B cell (primary cell): Measurements from ENCODE around the gene PDLIM7. TPM values are rescaled to one million over a fixed set of nuclear protein-coding genes. Genes with fewer than 3 reads are reported as not detected.

Source experiments
- ATAC-seq: fragments of 200-7000 bp; cut with Tn5 transposase; one replicate; pipeline ENCODE4 v1.10.0; 2021; ENCODE audit warnings: low read depth, mild to moderate bottlenecking, moderate number of reproducible peaks, moderate library complexity
- CTCF ChIA-PET: fragments of 350-600 bp; sonication (Branson Sonifier 250); formaldehyde crosslinking; loops from one replicate; lab custom pipeline; 2021; ENCODE audit warnings: antibody characterized with exemption, inconsistent platforms; lab: Charles Lee
- POLR2A ChIA-PET: fragments of 350-600 bp; sonication (Branson Sonifier 250); formaldehyde crosslinking; loops from one replicate; lab custom pipeline; 2021; ENCODE audit warnings: antibody characterized with exemption; lab: Charles Lee
- DNase-seq: peaks from one replicate; pipeline ENCODE4 v3.0.0; 2013
- H2AFZ ChIP-seq: 2 replicates; pipeline ENCODE4 v1.6.1; 2012; ENCODE audit warnings: mild to moderate bottlenecking, low read depth, low read length; ENCODE audit not compliant: insufficient read depth, poor library complexity, severe bottlenecking
- H3K27ac ChIP-seq, 2 donors: 1 replicate in 1 of 2; 2 replicates in 1 of 2; pipeline ENCODE4 v1.5.1; 2012 to 2013; ENCODE audit warnings: low read length in 2 of 2, mild to moderate bottlenecking in 2 of 2, moderate library complexity in 1 of 2
- H3K27me3 ChIP-seq, 4 experiments: fragments of 200-600 bp in 1 of 4; sonication (generic) in 1 of 4; replicated peaks in 1 of 4; 1 replicate in 2 of 4; 2 replicates in 2 of 4; pipeline versions ENCODE4 v1.6.1 to v1.7.0; 2013 to 2016; ENCODE audit warnings: low read length in 3 of 4, mild to moderate bottlenecking in 2 of 4, mixed read lengths in 1 of 4, moderate library complexity in 1 of 4; ENCODE audit not compliant: insufficient read depth in 4 of 4, control insufficient read depth in 3 of 4; ENCODE audit errors: control extremely low read depth in 1 of 4
- H3K36me3 ChIP-seq, 2 experiments: replicated peaks in 1 of 2; 1 replicate in 1 of 2; 2 replicates in 1 of 2; pipeline versions ENCODE4 v1.6.1 to v1.7.1; 2013; ENCODE audit warnings: low read length in 1 of 2; ENCODE audit not compliant: insufficient read depth in 2 of 2, control insufficient read depth in 1 of 2; ENCODE audit errors: control extremely low read depth in 1 of 2, extremely low read depth in 1 of 2
- H3K4me1 ChIP-seq, 2 donors: fragments of 200-600 bp in 1 of 2; sonication (generic) in 1 of 2; 1 replicate in 1 of 2; 2 replicates in 1 of 2; pipeline versions ENCODE4 v1.5.1 to v1.6.1; 2013 to 2017; ENCODE audit warnings: low read length in 2 of 2; ENCODE audit not compliant: control insufficient read depth in 2 of 2, insufficient read depth in 2 of 2
- H3K4me2 ChIP-seq: replicated peaks from 2 replicates; pipeline ENCODE3; 2012; ENCODE audit warnings: mild to moderate bottlenecking, low read depth, low read length; ENCODE audit not compliant: poor library complexity, severe bottlenecking
- H3K4me3 ChIP-seq, 5 experiments: fragments of 200-600 bp in 1 of 5; sonication (generic) in 1 of 5; 1 replicate in 3 of 5; 2 replicates in 2 of 5; pipeline versions ENCODE4 v1.5.1 to v1.7.0; 2011 to 2016; ENCODE audit warnings: low read length in 4 of 5, mild to moderate bottlenecking in 4 of 5, low read depth in 2 of 5, control low read depth in 1 of 5, moderate library complexity in 1 of 5; ENCODE audit not compliant: insufficient read depth in 1 of 5; ENCODE audit errors: control extremely low read depth in 1 of 5, extremely low read depth in 1 of 5
- H3K79me2 ChIP-seq: fragments of 200-600 bp; sonication (generic); one replicate; pipeline ENCODE4 v1.6.0; 2016; ENCODE audit warnings: low read length; ENCODE audit not compliant: control insufficient read depth, insufficient read depth
- H3K9ac ChIP-seq: fragments of 200-600 bp; sonication (generic); 2 replicates; pipeline ENCODE4 v1.6.1; 2017; ENCODE audit warnings: mild to moderate bottlenecking, low read length, moderate library complexity
- H3K9me3 ChIP-seq, 3 donors: one replicate each; pipeline versions ENCODE4 v1.6.1 to v1.7.1; 2013; ENCODE audit warnings: low read length in 2 of 3; ENCODE audit not compliant: control insufficient read depth in 2 of 3, insufficient read depth in 1 of 3; ENCODE audit errors: control extremely low read depth in 1 of 3
- H4K20me1 ChIP-seq: 2 replicates; pipeline ENCODE4 v1.6.0; 2012; ENCODE audit warnings: mild to moderate bottlenecking, low read length; ENCODE audit not compliant: insufficient read depth, control insufficient read depth, poor library complexity, severe bottlenecking
- H3K27ac Mint-ChIP-seq: one replicate; pipeline ENCODE4 v1.8.0; 2021; ENCODE audit warnings: mixed read lengths
- H3K27me3 Mint-ChIP-seq: one replicate; pipeline ENCODE4 v1.8.0; 2021; ENCODE audit warnings: mixed read lengths
- H3K4me1 Mint-ChIP-seq: one replicate; pipeline ENCODE4 v1.8.0; 2021; ENCODE audit warnings: mixed read lengths
- H3K4me3 Mint-ChIP-seq: one replicate; pipeline ENCODE4 v1.8.0; 2021; ENCODE audit warnings: mixed read lengths
- H3K9me3 Mint-ChIP-seq: one replicate; pipeline ENCODE4 v1.8.0; 2022; ENCODE audit warnings: mixed read lengths; ENCODE audit not compliant: insufficient read depth
- EZH2 ChIP-seq: IDR thresholded peaks from 2 replicates; pipeline ENCODE4 v1.6.1; 2012; ENCODE audit warnings: borderline replicate concordance, low read depth, mild to moderate bottlenecking, moderate library complexity, low read length; ENCODE audit not compliant: insufficient read depth, poor library complexity, severe bottlenecking
- WGBS: methylation state at CpG from one replicate; pipeline ENCODE4 v1.1.5; 2013; ENCODE audit warnings: missing lambda C conversion rate; ENCODE audit not compliant: insufficient coverage; 5-methylcytosine and 5-hydroxymethylcytosine counted together
- intact Hi-C: fragments of 100-400 bp; cut with micrococcal nuclease; formaldehyde crosslinking; loops from one replicate; pipeline ENCODE4 v1.10.0; 2022
- polyA plus RNA-seq: library from polyadenylated mRNA; depleted of rRNA; stranded (reverse); fragments of >200 nt; gene quantifications from 2 replicates; pipeline ENCODE4 v1.2.3, GENCODE V29; 2012
- total RNA-seq, 2 donors: library from RNA; stranded (reverse); fragments of 120-200 nt in 1 of 2; gene quantifications; 1 replicate in 1 of 2; 2 replicates in 1 of 2; pipeline versions ENCODE4 v1.2.3 to v1.2.4, GENCODE V29; 2013 to 2022
- TF ChIP-seq, protein P1 (sequence below): fragments of 200-600 bp; IDR thresholded peaks from one replicate; pipeline ENCODE4 v1.8.0; 2022; ENCODE audit warnings: antibody characterized with exemption, mild to moderate bottlenecking

Gene PDLIM7
- total and polyA plus RNA-seq, 2 donors (not counting 1 experiment from before 2014, with no cell fraction given): 23.9 to 25.8 TPM

GRCh38 chr5:177455661-177456590 lies 41.5 kb downstream of the PDLIM7 start:
- no peaks in the 10 kb centered on the region for H3K27me3 Mint-ChIP-seq
- H3K27me3 ChIP-seq: no peaks in the 10 kb centered on the region
- H3K27ac ChIP-seq: peak overlapping the region; percentile 88 to 97
- peak overlapping the region; percentile 99 for H3K4me2 ChIP-seq
- H2AFZ ChIP-seq: peak overlapping the region; percentile 50
- ChIA-PET CTCF (interaction anchor here (0.7 to 21.3 kb wide), 29 partner anchors 10 to 154 kb away, joined by 3 to 628 read pairs (median 6); partner anchors contain the start of genes DBN1, DDX41, DOK3 and F12), POLR2A (interaction anchor here (0.6 to 6.7 kb wide), 11 partner anchors 9 to 85 kb away, joined by 3 to 87 read pairs (median 6); partner anchors contain the start of genes DOK3, GRK6, PFN3 and PRR7)
- TF ChIP-seq, protein P1, sequence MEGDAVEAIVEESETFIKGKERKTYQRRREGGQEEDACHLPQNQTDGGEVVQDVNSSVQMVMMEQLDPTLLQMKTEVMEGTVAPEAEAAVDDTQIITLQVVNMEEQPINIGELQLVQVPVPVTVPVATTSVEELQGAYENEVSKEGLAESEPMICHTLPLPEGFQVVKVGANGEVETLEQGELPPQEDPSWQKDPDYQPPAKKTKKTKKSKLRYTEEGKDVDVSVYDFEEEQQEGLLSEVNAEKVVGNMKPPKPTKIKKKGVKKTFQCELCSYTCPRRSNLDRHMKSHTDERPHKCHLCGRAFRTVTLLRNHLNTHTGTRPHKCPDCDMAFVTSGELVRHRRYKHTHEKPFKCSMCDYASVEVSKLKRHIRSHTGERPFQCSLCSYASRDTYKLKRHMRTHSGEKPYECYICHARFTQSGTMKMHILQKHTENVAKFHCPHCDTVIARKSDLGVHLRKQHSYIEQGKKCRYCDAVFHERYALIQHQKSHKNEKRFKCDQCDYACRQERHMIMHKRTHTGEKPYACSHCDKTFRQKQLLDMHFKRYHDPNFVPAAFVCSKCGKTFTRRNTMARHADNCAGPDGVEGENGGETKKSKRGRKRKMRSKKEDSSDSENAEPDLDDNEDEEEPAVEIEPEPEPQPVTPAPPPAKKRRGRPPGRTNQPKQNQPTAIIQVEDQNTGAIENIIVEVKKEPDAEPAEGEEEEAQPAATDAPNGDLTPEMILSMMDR: peak; percentile 96
- TF ChIP-seq EZH2: no peak
- peaks cover 17 to 31% of the 10 kb centered on the region in 2 donors for H3K4me1 ChIP-seq
- DNase-seq (peak; percentile 96), ATAC-seq (peak; percentile 45)
- peak overlapping the region; percentile 93 for H3K4me3 Mint-ChIP-seq
- peaks cover 27% of the 10 kb centered on the region for H3K4me1 Mint-ChIP-seq
- intact Hi-C loops: loop anchor here (1.0 to 2.0 kb wide), 3 partner anchors 41 to 143 kb away; partner anchors contain the start of gene PDLIM7
- H3K9me3 Mint-ChIP-seq: no peaks in the 10 kb centered on the region
- peaks cover 19% of the 10 kb centered on the region for H3K79me2 ChIP-seq
- H3K9me3 ChIP-seq: peaks cover 0 to 4% (median 0%) of the 10 kb centered on the region in 3 donors
- under 1% methylated on average over 66 of the region's 76 CpGs for WGBS
- H3K36me3 ChIP-seq: no peaks in the 10 kb centered on the region
- peak overlapping the region; percentile 96 for H3K27ac Mint-ChIP-seq
- peak overlapping the region; percentile 34 to 91 (median 74) for H3K4me3 ChIP-seq
- H3K9ac ChIP-seq: peak overlapping the region; percentile 87
- peaks cover 30% of the 10 kb centered on the region for H4K20me1 ChIP-seq
